Esophagus muscularis mucosa (tissue), 4 donors: ENCODE results near the gene ZBTB4.

Source experiments
- CTCF ChIP-seq, 3 experiments: fragments of 200-600 bp in 2 of 3; fragments of 450-650 bp in 1 of 3; sonication (generic) in 2 of 3; IDR thresholded peaks; one replicate each; pipeline ENCODE4 v1.5.1; 2017 to 2019; ENCODE audit warnings: antibody characterized with exemption in 3 of 3, mild to moderate bottlenecking in 2 of 3, moderate library complexity in 1 of 3
- EP300 ChIP-seq: sonication (generic); formaldehyde crosslinking; IDR thresholded peaks from one replicate; pipeline ENCODE4 v1.6.1; 2017; ENCODE audit warnings: antibody characterized with exemption
- POLR2A ChIP-seq: fragments of 450-650 bp; IDR thresholded peaks from one replicate; pipeline ENCODE4 v1.6.1; 2017; ENCODE audit warnings: antibody characterized with exemption, moderate library complexity, mild to moderate bottlenecking, low read depth
- POLR2AphosphoS5 ChIP-seq, 2 donors: sonication (generic); formaldehyde crosslinking; IDR thresholded peaks; one replicate each; pipeline ENCODE4 v1.6.1; 2017; ENCODE audit warnings: antibody characterized with exemption in 2 of 2

GRCh38 chr17:7468290-7468689, 11.1 kb downstream of the ZBTB4 start:
- TF ChIP-seq POLR2AphosphoS5 (IDR thresholded peaks at IDR 0.05) (no peak), CTCF (IDR thresholded peaks at IDR 0.05) (no peak), POLR2A (no peak), EP300 (no peak)
